HG03280 (cell line): Measurements from ENCODE around the gene ARHGEF6.
A peak's percentile ranks its signal among the peaks of the same experiment; 100 is the strongest.

Source experiments
- ATAC-seq: cut with Tn5 transposase; IDR thresholded peaks from one replicate; pipeline ENCODE4 v1.9.1; 2021; ENCODE audit warnings: mild to moderate bottlenecking, moderate library complexity; ENCODE audit not compliant: unreplicated experiment

The ARHGEF6 gene

DNA sequence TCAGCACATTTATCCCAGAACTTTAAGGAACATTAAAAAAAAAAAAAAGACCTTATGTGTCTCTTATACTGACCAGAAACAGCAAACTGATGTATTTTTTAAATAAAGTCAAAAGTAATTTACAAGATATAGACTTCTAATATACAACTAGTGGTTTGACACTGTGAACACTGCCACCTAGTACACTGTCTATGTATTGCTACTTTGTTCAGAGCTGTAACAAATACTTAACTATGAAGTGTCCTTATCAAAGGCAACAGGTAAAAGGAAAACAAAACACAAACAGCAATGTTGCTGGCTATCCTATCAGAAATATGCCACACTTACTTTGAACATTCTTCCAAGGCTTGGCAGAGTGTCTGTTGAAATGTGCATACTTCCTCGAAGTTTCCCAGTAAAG is 72.4 kb downstream of the ARHGEF6 start:
- ATAC-seq: no peak

- no peak for ATAC-seq
These were observed 83.6 kb downstream of the ARHGEF6 start for GRCh38 chrX:136697156-136697555.

DNA sequence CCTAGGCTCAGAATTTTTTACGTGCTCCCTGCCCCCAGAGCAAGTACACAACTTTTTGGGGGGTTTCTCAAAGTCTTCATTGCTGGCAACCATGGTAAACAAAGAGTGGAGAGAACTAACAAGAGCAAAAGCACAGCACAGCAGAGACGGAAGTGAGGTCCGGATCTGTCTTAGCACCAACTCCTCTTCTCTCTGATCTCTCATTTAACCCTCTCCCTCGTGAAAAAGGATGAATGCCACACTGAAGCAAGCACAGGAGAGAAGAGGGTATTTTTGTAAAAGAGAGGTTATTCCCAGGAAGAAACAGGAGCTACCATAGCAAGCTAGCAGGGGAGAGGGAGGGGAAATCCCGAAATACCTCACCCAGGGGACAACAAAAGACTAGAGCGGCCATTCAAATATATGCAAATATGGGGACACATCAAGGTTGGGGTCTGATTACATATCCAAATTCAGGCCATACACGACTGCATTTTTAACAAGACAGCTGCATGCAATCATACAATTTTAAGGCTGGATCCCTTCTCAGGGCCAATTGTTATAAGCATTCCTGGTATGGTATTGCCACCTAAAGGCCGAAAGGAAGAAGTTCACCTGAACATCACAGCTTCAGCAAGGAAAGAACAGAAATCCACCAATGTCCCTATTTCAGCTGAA is 86.2 kb downstream of the ARHGEF6 start:
- ATAC-seq: peak; percentile 93

DNA sequence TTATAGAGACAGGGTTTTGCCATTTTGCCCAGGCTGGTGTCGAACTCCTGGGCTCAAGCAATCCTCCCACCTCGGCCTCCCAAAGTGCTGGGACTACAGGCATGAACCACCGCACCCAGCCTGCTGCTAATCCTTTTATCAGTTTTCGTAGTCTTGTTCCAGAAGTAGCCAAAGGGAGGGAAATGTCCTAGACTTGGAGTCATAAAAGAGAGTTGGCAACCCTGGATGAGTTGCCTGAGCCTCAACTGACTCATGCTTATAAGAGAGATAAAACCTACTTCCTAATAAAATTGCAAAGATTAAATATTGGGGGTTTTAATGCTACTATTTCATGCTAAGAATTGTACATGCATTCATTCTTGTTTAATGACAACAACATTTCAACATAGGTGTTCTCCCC is 88.5 kb downstream of the ARHGEF6 start:
- ATAC-seq: no peak

DNA sequence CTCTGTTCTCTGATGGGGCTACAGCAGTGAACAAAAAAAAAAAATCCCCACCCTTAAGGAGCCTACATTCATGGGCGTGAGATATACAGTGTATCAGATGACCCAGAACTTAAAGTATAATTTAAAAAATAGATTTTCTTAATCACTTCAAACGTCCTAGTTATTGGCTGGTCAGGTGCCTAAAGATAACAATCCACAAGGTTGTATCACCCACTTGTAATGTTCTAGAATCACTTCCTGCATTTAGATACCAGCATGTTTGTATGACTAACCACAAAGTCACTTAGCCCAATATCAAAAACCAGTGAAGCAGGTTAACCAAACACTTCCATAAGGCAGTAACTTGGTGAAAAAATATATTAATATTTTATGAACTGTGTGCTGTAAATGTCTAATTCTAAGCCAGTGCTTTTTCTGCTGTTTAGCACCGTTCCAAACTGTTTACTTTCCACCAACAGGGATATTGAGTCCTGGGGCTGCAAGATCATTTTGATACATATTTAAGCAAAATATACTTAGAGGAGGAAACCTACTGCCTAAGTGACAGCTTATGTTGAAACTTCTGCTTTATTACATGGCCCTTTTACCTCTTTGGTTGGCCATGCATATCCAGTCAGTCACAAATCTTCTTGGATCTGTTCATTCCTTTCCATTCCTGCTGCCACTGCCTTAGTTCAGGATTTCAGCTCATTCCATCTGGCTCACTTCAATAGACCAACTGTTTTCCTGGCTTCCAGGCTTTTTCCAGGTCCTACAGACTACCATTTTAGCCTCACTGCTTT is 89.5 kb downstream of the ARHGEF6 start:
- no peak for ATAC-seq

DNA sequence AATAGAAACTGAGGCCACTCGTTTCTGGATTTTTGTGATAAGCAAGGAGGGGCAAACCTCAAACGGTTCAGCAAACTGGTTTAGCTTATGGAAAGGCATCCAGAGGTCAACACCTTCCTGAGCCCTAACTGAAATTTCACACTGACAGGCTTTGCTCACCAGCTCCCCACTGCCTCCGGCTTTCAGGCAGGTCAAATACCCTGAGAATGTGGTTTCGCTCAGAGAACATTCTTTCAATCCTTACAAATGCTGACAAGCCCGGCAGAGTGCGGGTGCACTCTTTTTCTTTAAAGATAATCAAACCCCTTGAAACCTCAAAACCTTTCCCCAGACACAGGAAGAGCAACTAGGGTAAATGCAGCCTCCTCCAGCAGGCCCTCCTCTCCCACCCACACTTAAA is 91.3 kb downstream of the ARHGEF6 start:
- no peak for ATAC-seq

- no peak for ATAC-seq
These were observed 93.3 kb downstream of the ARHGEF6 start for GRCh38 chrX:136687457-136687856.

GRCh38 chrX:136684120-136684519 is 96.6 kb downstream of the ARHGEF6 start:
- no peak for ATAC-seq

DNA sequence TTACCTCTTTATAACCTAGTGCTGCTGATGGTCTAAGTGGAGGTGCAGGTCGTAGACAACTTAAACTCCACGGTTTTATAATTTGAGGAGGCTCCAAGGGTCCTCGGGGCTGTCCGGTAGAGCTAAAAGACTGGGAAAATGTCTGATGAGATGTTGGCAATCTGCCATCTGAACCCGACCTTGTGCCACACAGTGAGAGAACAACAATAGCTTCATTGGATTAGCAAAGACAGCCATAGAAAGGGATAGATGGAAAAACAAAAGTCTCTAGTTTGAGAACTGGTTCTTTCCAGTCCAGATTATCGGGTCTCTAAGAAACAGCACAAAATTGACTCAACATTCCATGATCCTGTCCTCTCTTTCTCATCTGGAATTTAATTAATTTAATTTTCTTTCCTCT is 101.2 kb downstream of the ARHGEF6 start:
- ATAC-seq: no peak

DNA sequence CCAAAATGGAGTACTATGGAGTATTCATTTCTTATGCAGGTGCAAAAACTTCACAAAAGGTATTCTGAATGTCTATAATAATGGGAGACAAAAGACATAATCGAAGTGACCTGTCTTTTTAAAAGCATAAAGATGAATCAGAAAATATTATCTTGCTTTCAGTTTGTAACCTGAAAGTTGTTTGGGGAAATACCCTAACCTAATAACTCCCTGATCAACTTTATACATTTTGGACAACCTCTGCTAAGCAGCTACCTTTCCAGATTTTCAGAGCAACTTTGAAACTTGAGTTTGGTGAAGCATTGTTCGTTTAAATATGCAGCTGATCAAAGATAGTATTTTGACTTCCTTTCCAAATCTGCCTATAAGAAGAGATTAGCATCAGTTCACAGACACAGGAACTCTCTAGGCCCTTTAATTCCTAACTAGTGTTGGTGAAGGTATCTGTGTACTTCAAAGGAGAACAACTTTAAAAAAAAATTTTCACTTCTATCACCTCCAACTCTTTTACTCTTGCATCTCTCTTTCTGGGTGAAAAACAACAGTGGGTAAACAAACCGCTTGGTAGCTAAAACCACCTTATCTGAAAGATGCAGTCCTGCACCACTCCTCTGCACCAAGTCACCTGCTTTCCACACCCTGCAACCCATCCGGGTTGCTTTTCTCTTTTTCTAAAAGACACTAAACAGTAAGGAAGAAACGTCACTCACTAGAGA is 106.3 kb downstream of the ARHGEF6 start:
- no peak for ATAC-seq

DNA sequence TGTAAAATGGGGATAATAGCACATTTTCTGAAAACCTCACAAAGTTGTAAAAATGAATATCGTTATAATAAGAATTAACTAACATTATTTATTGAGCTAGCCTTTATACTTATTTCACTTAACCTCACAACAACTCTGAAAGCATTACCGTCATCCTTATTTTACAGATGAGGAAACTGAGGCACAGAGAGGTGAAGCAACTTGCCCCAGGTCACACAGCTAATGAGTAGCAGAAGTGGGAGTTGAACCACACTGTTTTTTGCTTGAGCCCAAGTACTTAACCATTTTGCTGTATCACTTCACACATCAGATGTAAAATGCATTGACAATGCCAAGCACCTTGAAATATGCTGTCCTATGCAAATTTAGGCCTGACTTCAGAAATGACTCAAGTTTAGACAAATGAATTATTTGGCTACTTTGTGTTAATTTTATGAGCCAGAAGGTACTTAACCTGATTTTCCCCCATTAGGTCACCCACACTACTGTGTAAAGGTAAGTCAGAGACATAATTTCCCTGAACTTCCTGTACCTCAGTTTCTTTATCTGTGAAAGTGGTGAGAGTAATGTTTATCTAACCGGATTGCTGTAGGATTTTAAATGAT is 109.6 kb downstream of the ARHGEF6 start:
- no peak for ATAC-seq

DNA sequence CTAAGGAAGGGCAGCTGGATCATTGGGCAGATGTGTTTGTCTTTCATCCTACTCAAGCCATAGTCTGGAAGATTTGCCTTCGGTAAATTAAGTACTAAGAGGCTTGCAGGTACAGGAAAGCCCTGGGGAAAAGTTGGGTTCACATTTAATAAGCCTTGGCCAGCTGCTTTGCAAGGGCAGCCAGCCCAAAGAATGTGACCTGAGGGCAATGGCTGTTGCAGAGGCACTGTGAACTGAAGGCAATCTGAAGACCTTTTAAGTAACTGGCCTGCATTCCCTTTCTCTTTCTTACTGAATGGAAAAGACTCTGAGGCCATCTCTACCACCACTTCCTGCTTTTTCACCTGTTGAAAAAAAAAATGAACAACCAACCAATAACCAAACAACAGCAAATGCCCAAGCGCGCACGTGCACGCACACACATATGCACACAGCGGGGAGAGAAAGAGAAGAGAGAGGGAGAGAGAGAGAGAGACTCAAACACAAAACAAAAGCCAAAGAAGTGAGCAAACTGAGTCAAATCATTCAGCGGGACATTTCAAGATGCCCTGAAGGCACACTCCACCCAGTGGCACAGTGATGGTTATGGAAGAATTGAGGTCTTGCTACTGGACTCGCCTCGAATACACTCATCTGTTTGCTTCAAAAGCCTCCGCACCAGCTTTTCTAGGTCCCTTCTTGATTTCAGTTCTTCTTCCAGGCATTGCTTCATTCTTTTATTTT is 113.1 kb downstream of the ARHGEF6 start:
- ATAC-seq: no peak

GRCh38 chrX:136666088-136666487 is 114.6 kb downstream of the ARHGEF6 start:
- peak; percentile 47 for ATAC-seq

DNA sequence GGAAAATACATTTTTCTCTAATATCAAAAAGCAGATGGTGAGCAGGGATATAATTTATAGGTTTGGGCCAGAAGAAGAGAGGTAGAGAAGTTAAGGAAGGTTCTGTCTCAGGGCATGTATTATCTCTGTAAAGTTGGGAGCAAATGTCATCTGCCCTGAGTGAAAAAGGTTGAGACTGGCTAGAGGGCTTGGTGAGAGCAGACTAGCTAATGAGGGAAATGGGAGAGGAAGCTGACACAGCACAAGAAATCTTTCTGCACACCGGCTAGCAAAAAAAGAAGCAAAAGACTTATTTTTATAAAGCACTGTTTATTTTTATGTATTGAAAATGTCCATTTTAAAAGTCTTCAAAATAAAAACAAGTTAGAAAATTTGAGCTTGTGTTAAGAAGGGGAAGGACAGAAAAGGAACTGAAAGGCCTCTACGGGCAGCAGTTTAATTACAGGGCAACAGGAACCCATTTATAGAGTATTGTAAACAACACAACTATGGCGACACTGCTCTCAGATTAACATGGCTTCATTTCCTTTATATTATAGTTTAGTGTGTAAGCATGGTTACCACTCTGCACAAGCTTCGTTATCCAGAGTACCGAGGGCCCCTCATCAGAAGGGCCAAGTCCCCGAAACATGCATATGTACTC is 115.4 kb downstream of the ARHGEF6 start:
- peak; percentile 69 for ATAC-seq

DNA sequence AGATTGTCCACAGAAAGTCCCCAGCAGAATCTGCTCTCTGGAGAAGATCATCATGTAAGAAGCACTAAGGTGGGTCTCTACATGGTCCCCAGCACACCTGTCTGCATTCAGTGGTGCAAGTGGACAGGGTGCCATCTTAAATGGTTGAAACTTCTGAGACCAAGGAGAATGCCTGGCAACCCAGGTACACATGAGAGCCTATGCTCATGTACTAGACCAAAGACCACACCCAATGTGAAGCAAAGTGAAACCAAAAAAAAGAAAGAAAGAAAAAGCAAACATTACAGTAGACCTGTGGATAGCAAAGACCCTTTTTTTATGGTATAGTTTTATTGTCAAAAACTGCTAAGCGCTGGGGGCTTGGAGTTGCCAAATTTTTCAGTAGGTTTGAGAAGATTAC is 117.8 kb downstream of the ARHGEF6 start:
- no peak for ATAC-seq

DNA sequence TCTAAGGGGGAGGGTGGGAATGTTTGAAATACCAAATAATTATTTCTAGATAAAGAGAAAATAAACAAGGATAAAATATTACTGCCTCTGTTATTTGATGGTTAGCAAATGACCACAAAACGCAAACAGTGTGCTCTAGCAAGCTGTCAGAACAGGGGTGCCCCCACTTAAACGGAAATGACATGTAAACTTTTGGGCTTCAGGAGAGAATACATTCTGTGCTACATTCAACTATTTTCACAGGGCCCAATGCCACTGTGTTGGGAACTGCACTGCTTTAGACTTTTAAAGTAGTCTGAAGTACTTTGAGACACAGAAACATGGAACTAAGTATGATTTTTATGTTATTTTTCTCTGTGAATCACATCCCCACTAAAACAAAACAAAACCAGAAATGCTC is 118.6 kb downstream of the ARHGEF6 start:
- ATAC-seq: no peak

DNA sequence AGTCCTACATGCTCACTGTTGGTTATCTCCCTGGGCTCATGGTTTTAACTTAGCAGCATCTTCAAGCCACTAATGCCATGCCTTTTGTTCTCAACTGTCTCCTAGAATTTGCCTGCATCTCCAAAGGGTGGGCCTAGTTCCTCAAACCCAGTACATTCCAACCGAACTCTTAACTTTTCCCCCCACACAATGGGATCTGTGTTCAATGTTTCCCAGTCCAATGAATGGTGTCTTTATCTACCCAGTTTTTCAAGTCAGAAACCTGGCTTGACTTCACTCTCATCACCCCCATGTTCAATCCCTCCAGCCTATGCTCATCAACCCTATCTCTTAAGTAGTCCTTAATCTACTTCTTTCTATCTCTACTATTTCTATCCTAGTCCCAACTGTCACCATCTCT is 119.8 kb downstream of the ARHGEF6 start:
- no peak for ATAC-seq

GRCh38 chrX:136659174-136659573 is 121.6 kb downstream of the ARHGEF6 start:
- no peak for ATAC-seq

GRCh38 chrX:136658151-136658550 is 122.6 kb downstream of the ARHGEF6 start:
- no peak for ATAC-seq

DNA sequence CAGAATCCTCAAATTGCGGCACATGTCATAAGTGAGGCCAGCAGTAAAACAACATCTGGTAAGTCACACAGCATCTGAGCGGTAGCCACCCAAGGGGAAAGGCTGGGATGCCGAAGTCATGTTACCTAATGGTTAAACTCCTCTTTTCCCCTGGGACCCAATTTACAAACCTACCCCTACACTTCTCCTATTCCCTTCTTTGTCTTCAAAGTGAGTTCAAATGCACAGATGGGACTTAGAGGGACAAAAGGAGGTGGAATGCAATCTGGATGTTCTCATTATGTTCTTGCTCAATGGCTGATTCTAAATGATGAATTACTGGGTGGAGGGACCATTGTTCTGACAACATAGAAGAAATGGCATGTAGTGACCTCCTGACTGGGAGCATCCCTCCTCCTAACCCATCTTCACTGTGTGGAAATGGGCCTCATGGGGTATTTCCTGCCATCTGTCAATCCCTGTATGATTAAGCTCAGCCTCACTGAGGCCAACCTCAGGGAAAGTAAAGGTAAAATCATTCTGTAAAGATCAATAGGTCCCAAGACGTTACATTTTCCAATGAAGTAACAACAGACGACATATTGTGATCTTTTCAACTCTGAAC is 124.3 kb downstream of the ARHGEF6 start:
- no peak for ATAC-seq
